HCT116 (cell line): Measurements from ENCODE around the gene BRSK2. TPM values are rescaled to one million over a fixed set of nuclear protein-coding genes. Genes with fewer than 3 reads are reported as not detected.

Experiments
- total RNA-seq: library from RNA; stranded (reverse); gene quantifications from one replicate; pipeline ENCODE4 v1.2.1, GENCODE V29; 2021; ENCODE audit not compliant: unreplicated experiment

Gene BRSK2
- total RNA-seq, 1 experiment from 2014 or later = 14.0 TPM

Other genes with a start within 250 kb of the BRSK2 start
- gene MUC5AC, start 232.0 kb upstream of the BRSK2 start, total RNA-seq = under 0.01 TPM
- gene MUC5B, start 166.9 kb upstream of the BRSK2 start, total RNA-seq = 1.5 TPM
- 28.5 TPM for gene TOLLIP, start 80.3 kb upstream of the BRSK2 start, total RNA-seq
- 25.7 TPM for gene MOB2, start 96.8 kb downstream of the BRSK2 start, total RNA-seq
- 10.2 TPM for gene DUSP8, start 182.3 kb downstream of the BRSK2 start, total RNA-seq
- not detected for gene KRTAP5-1, start 195.3 kb downstream of the BRSK2 start, total RNA-seq
- gene KRTAP5-2, start 208.4 kb downstream of the BRSK2 start, total RNA-seq = not detected
- gene KRTAP5-3, start 218.5 kb downstream of the BRSK2 start, total RNA-seq = not detected
- not detected for gene KRTAP5-4, start 232.2 kb downstream of the BRSK2 start, total RNA-seq
- not detected for gene KRTAP5-5, start 239.8 kb downstream of the BRSK2 start, total RNA-seq